Activated naive CD8-positive, alpha-beta T cell treated with anti-CD3 and anti-CD28 coated beads, Interleukin-2, amount 50 U/mL, for 24 hours (primary cell): ENCODE measurements around the gene ACBD4.
A peak's percentile ranks its signal among the peaks of the same experiment; 100 is the strongest.

ENCODE experiments used
- ATAC-seq: fragments of 150-1000 bp; cut with Tn5 transposase; one replicate; pipeline ENCODE4 v1.10.0; 2021
- DNase-seq: peaks from one replicate; pipeline ENCODE4 v3.0.0; 2021
- H3K27ac Mint-ChIP-seq: one replicate; pipeline ENCODE4 v1.8.0; 2021; ENCODE audit warnings: mild to moderate bottlenecking, mixed read lengths
- H3K27me3 Mint-ChIP-seq: one replicate; pipeline ENCODE4 v1.8.0; 2021; ENCODE audit warnings: mixed read lengths
- H3K36me3 Mint-ChIP-seq: one replicate; pipeline ENCODE4 v1.8.0; 2021; ENCODE audit warnings: low read depth, mixed read lengths
- H3K4me1 Mint-ChIP-seq: one replicate; pipeline ENCODE4 v1.8.0; 2021; ENCODE audit warnings: mixed read lengths
- H3K4me3 Mint-ChIP-seq: one replicate; pipeline ENCODE4 v1.8.0; 2021; ENCODE audit warnings: mild to moderate bottlenecking, moderate library complexity, mixed read lengths
- H3K9me3 Mint-ChIP-seq: one replicate; pipeline ENCODE4 v1.8.0; 2021; ENCODE audit warnings: mixed read lengths

Gene ACBD4

GRCh38 chr17:45098869-45099616 is 36.4 kb upstream of the ACBD4 start:
- Mint-ChIP-seq H3K9me3 (no peaks in the 10 kb centered on the region), H3K4me1 (no peaks in the 10 kb centered on the region), H3K27ac (no peak overlapping the region), H3K4me3 (no peak overlapping the region), H3K27me3 (no peaks in the 10 kb centered on the region), H3K36me3 (peaks cover 50% of the 10 kb centered on the region)
- peak; percentile 79 for DNase-seq
- peak; percentile 81 for ATAC-seq

- no peaks in the 10 kb centered on the region for H3K4me1 Mint-ChIP-seq
- peaks cover 39% of the 10 kb centered on the region for H3K36me3 Mint-ChIP-seq
- H3K4me3 Mint-ChIP-seq, result no peak overlapping the region
- no peak for DNase-seq
- ATAC-seq, result no peak
- no peak overlapping the region for H3K27ac Mint-ChIP-seq
- no peaks in the 10 kb centered on the region for H3K27me3 Mint-ChIP-seq
- no peaks in the 10 kb centered on the region for H3K9me3 Mint-ChIP-seq
Observed at GRCh38 chr17:45101546-45101882, 34.0 kb upstream of the ACBD4 start.

DNA sequence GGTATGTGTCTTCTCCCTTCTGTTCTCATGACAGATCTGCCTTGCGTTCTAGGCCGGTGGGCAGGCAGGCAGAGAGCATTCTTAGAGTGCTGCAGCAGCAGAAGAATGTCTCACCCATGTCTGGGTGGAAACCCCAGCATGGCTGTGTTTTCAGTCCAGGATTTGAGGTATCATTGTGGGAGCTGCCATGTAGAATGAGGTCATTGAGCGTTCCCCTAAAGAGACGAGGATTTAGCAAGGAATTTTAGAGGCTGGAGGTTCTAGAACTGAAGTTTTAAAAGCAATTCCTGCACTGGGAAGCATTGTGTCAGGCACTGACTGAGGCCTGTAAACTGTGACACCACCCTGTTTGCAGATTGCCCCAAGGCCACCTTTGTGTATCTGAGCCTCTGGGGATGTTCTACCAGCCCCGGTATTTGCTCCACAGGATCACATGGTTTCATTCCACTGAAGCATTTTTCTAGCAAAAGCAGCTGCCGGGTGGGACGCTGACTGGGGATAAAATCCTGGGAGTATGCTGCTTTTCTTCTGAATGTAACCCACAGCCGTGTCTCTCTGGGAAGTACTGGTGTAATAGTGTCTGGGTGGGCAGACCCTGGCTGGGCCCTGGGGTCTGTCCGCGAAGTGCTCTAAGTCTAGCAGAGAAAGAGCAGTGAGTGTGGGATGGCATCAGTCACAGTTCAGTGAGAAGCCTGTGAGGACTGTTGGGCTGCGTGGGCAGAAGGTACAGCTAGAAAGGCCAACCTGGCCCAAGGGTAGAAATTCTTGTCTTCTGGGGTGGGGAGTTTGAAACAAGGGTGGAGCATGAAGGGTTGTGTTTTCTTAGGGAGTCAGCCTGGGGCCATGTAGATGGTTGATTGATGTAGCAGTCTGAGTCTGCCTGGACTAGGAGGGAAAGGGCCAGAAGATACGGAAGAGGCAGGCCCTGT is 33.3 kb upstream of the ACBD4 start:
- DNase-seq, result no peak
- Mint-ChIP-seq H3K36me3 (peaks cover 41% of the 10 kb centered on the region), H3K4me1 (no peaks in the 10 kb centered on the region), H3K27me3 (no peaks in the 10 kb centered on the region), H3K9me3 (no peaks in the 10 kb centered on the region), H3K27ac (no peak overlapping the region), H3K4me3 (no peak overlapping the region)
- ATAC-seq, result no peak

DNA sequence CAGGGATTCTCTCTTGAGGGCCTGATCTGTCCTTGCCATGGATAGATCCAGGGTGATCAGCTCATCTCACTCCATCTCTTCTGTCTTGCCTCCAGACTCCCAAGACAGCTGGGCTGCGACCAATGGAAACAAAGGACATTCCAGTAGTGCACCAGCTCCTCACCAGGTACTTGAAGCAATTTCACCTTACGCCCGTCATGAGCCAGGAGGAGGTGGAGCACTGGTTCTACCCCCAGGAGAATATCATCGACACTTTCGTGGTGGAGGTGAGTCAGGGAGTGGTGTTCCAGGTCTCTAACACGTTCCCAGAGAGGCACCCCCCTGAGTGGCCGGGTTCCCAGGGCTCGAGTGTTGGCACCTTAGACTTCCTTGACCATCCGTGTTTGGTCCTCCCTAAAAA is 32.6 kb upstream of the ACBD4 start:
- Mint-ChIP-seq H3K4me1 (no peaks in the 10 kb centered on the region), H3K36me3 (peaks cover 37% of the 10 kb centered on the region), H3K4me3 (no peak overlapping the region), H3K9me3 (no peaks in the 10 kb centered on the region), H3K27ac (no peak overlapping the region), H3K27me3 (no peaks in the 10 kb centered on the region)
- ATAC-seq (no peak), DNase-seq (no peak)

DNA sequence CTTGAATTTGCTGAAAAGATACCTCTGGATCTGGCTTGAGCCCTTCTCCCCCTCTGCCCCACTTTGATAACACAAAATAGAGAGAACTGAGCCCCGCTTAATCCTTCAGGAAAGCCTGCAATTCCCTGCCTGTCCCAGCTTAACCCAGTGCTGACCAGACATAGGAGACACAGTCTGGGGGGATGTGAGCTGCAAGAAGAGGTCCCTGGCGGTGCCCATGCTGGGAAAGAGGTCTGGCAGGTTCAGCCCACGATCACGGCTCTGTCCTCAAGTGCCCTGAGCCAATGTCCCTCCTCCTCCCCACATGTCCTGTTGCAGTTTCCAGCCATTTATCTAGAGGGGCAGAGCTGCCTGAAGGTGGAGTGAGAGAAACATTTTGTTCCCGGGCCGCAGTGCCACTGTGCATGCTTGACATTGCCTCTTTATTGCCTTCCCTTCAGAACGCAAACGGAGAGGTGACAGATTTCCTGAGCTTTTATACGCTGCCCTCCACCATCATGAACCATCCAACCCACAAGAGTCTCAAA is 32.2 kb upstream of the ACBD4 start:
- no peaks in the 10 kb centered on the region for H3K27me3 Mint-ChIP-seq
- no peaks in the 10 kb centered on the region for H3K9me3 Mint-ChIP-seq
- H3K4me3 Mint-ChIP-seq, result no peak overlapping the region
- H3K27ac Mint-ChIP-seq, result no peak overlapping the region
- peaks cover 35% of the 10 kb centered on the region for H3K36me3 Mint-ChIP-seq
- no peak for DNase-seq
- ATAC-seq, result no peak
- H3K4me1 Mint-ChIP-seq, result no peaks in the 10 kb centered on the region

DNA sequence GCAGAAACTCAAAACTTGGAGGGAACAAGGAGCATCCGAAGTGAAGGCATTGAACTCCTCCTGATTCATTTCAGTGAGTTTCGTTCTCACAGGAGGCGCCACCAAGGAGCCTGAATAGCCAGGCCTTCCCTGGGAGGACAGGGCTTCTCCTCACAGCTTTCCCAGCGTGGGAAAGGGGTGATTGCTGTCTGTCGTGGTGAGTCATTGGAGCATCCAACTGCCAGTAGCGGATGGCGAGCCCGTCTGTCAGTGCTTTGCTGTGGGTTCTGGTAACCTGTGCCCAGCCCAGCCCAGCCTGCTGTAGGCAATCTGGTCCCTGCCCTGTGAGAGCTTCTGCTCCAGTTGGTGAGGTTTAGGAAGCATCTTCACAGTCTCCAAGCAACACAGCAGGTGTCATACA is 31.5 kb upstream of the ACBD4 start:
- Mint-ChIP-seq H3K27me3 (no peaks in the 10 kb centered on the region), H3K27ac (no peak overlapping the region), H3K4me1 (no peaks in the 10 kb centered on the region), H3K36me3 (peaks cover 28% of the 10 kb centered on the region), H3K4me3 (no peak overlapping the region), H3K9me3 (no peaks in the 10 kb centered on the region)
- DNase-seq, result no peak
- no peak for ATAC-seq

DNA sequence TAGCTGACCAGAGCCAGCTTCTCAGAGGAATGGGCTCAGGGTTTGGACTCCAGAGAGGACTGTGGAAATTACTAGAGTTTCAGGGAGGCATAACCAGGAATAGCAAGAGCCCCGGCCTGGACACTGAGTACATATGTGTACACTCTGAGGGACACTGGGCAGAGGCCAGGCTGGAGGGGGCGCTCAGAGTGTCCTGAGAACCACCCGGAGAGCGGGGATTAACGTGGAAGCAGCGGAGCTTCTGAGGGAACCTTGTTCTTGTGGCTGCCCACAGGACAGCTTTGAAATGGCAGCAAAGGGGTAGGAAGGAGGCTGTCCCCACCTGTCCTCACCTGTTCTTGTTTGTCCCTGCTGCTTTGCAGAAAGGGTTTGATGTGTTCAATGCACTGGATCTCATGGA is 31.0 kb upstream of the ACBD4 start:
- H3K4me1 Mint-ChIP-seq, result no peaks in the 10 kb centered on the region
- peaks cover 25% of the 10 kb centered on the region for H3K36me3 Mint-ChIP-seq
- H3K27ac Mint-ChIP-seq, result no peak overlapping the region
- no peaks in the 10 kb centered on the region for H3K27me3 Mint-ChIP-seq
- DNase-seq (no peak), ATAC-seq (no peak)
- no peak overlapping the region for H3K4me3 Mint-ChIP-seq
- no peaks in the 10 kb centered on the region for H3K9me3 Mint-ChIP-seq

- Mint-ChIP-seq H3K27me3 (no peaks in the 10 kb centered on the region), H3K4me3 (no peak overlapping the region), H3K27ac (no peak overlapping the region), H3K36me3 (peaks cover 25% of the 10 kb centered on the region), H3K9me3 (no peaks in the 10 kb centered on the region), H3K4me1 (no peaks in the 10 kb centered on the region)
- ATAC-seq (no peak), DNase-seq (no peak)
Observed at GRCh38 chr17:45104907-45105624, 30.4 kb upstream of the ACBD4 start.

DNA sequence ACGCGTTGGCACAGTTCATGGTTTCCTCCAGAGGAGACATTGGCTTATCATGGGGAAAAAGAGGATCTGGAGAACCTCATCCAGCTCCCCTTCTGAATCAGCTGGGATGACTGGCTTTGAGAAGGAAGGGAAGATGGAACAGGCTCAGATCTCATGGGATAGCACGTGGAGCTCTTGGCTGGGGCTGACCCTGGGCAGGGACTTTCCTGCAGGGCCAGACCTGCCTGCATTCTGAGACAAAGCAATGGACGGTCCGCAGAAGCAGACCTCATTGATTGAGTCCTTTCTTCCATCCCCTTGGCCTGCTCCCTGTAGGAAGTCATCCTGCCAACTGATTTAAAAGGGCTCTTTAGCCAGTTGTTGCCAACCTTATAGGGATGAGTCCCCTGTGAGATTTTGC is 29.4 kb upstream of the ACBD4 start:
- H3K4me1 Mint-ChIP-seq, result no peaks in the 10 kb centered on the region
- no peak overlapping the region for H3K27ac Mint-ChIP-seq
- peaks cover 25% of the 10 kb centered on the region for H3K36me3 Mint-ChIP-seq
- no peaks in the 10 kb centered on the region for H3K27me3 Mint-ChIP-seq
- DNase-seq (no peak), ATAC-seq (no peak)
- no peak overlapping the region for H3K4me3 Mint-ChIP-seq
- no peaks in the 10 kb centered on the region for H3K9me3 Mint-ChIP-seq

DNA sequence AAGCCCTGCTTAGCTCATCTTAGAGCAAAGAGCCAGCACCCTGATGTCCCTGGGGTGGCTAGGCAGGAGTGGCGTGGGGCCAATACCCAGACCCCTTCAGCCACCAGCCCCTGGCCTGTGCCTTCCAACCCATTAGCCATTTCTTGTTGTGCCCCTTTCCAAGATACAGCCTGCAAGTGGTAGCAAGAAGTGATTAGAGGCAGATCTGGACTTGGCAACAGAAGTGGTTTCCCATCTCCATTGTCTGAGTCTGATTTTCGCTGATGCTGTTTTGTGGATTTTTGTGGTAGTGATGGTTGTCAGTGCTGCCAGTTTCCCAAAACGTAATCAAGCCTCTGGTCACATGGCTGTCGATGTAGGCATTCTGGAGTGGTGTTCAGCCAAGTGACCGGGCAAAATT is 28.9 kb upstream of the ACBD4 start:
- Mint-ChIP-seq H3K27ac (no peak overlapping the region), H3K36me3 (peaks cover 24% of the 10 kb centered on the region), H3K9me3 (no peaks in the 10 kb centered on the region), H3K4me3 (no peak overlapping the region), H3K4me1 (no peaks in the 10 kb centered on the region), H3K27me3 (no peaks in the 10 kb centered on the region)
- ATAC-seq (no peak), DNase-seq (no peak)

DNA sequence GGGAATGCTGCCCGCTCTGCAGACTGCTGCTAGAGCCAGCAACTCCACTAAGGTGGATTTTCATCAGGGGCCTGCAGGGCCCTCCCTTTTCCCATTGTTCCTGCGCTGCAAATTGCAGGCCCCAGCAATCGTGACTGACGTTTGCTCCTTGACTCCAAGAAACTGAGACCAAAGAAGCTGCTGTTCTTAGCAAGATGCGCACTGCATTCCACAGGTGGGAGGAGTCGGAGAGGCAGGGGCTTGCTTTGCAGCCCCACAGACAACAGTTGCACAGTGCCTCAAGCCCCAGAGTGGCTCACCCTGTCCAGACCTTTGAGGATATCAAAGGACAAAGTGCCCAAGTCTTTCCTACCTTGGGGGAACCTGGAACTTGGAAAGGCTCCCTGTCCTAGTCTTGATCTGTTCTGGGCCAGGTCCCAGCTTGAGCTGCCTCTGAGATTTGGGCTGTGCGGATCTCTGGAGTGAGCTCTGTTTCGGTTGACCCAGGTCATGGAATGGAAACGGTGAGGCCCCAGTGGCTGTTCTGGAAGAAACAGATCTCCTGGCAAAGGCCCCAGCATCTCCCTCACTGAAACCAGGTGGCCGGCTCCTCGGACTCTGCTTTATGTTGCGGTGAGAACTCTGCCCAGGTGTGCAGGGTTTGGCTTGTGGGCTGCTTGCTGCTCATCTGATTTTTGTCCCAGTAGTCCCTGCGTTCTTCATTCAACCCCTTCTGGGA is 28.0 kb upstream of the ACBD4 start:
- Mint-ChIP-seq H3K4me3 (no peak overlapping the region), H3K27ac (no peak overlapping the region), H3K27me3 (no peaks in the 10 kb centered on the region), H3K4me1 (no peaks in the 10 kb centered on the region), H3K9me3 (no peaks in the 10 kb centered on the region), H3K36me3 (peaks cover 17% of the 10 kb centered on the region)
- ATAC-seq (no peak), DNase-seq (no peak)

DNA sequence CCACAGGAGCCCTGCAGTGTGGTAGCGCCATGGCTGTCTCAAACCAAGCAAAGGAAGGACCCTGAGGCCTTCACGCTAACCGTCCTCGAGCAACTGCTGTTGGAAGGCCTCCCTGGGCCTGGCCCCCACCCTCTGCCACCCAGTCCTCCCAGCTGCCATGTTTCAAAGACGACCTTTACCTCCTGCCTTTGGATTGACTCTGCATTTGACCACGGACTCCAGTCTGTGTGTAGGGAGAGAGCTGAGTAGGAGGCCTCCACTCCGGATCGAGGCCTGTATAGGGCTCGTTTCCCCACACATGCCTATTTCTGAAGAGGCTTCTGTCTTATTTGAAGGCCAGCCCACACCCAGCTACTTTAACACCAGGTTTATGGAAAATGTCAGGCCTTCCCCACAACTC is 27.4 kb upstream of the ACBD4 start:
- no peak for DNase-seq

GRCh38 chr17:45108595-45109521 is 26.6 kb upstream of the ACBD4 start:
- H3K27ac Mint-ChIP-seq, result no peak overlapping the region

More for the DNA sequence above, 27.4 kb upstream of the ACBD4 start:
- no peak overlapping the region for H3K27ac Mint-ChIP-seq
- H3K9me3 Mint-ChIP-seq, result no peaks in the 10 kb centered on the region
- H3K36me3 Mint-ChIP-seq, result peaks cover 13% of the 10 kb centered on the region
- no peaks in the 10 kb centered on the region for H3K4me1 Mint-ChIP-seq
- H3K4me3 Mint-ChIP-seq, result no peak overlapping the region
- H3K27me3 Mint-ChIP-seq, result no peaks in the 10 kb centered on the region
- ATAC-seq, result no peak

More at GRCh38 chr17:45108595-45109521, 26.6 kb upstream of the ACBD4 start:
- no peak for DNase-seq
- no peak overlapping the region for H3K4me3 Mint-ChIP-seq
- H3K36me3 Mint-ChIP-seq, result peaks cover 10% of the 10 kb centered on the region
- no peaks in the 10 kb centered on the region for H3K9me3 Mint-ChIP-seq
- H3K27me3 Mint-ChIP-seq, result no peaks in the 10 kb centered on the region
- ATAC-seq, result no peak
- no peaks in the 10 kb centered on the region for H3K4me1 Mint-ChIP-seq
